HCEC 1CT (cell line): Measurements from ENCODE around the gene SALL2.

ENCODE experiments used
- DNase-seq: peaks from one replicate; pipeline ENCODE4 v3.0.0-alpha.2; 2017

SALL2 gene

GRCh38 chr14:21526672-21527317 is 649 bp upstream of the SALL2 start:
- DNase-seq = no peak

- DNase-seq = no peak
These were observed 580 bp downstream of the SALL2 start for GRCh38 chr14:21525571-21525961.

GRCh38 chr14:21524575-21525490 is 1.3 kb downstream of the SALL2 start:
- no peak for DNase-seq

- no peak for DNase-seq
These were observed 2.9 kb downstream of the SALL2 start for GRCh38 chr14:21523203-21523602.

- peak; percentile 18 for DNase-seq
These were observed 4.6 kb downstream of the SALL2 start for GRCh38 chr14:21521501-21521900.

- DNase-seq = no peak
These were observed 5.4 kb downstream of the SALL2 start for GRCh38 chr14:21520767-21521166.

- DNase-seq = no peak
These were observed 7.4 kb downstream of the SALL2 start for GRCh38 chr14:21518725-21519124.

GRCh38 chr14:21514341-21514740 is 11.8 kb downstream of the SALL2 start:
- DNase-seq = no peak

GRCh38 chr14:21510735-21511657 is 15.2 kb downstream of the SALL2 start, which contains the start of gene METTL3:
Gene METTL3, minus strand, starts transcription at chr14:21511340. Its CDS starts 117 bp downstream, at chr14:21511223.
- peak; percentile 100 for DNase-seq

GRCh38 chr14:21509432-21510143 is 16.6 kb downstream of the SALL2 start:
- DNase-seq = no peak

GRCh38 chr14:21506557-21506956 is 19.6 kb downstream of the SALL2 start:
- no peak for DNase-seq

- no peak for DNase-seq
These were observed 21.1 kb downstream of the SALL2 start for GRCh38 chr14:21505012-21505553.

- DNase-seq = no peak
These were observed 22.8 kb downstream of the SALL2 start for GRCh38 chr14:21503376-21503775.

- DNase-seq = no peak
These were observed 24.6 kb downstream of the SALL2 start for GRCh38 chr14:21501568-21501967.

- DNase-seq = peak; percentile 42
These were observed 27.3 kb downstream of the SALL2 start for GRCh38 chr14:21498540-21499526.

- DNase-seq = no peak
These were observed 29.7 kb downstream of the SALL2 start for GRCh38 chr14:21496453-21496852.

GRCh38 chr14:21494902-21495762 is 31.0 kb downstream of the SALL2 start:
- peak; percentile 15 for DNase-seq

- DNase-seq = peak; percentile 59
These were observed 39.5 kb downstream of the SALL2 start for GRCh38 chr14:21486640-21487087.

- peak; percentile 98 for DNase-seq
These were observed 49.0 kb downstream of the SALL2 start, which contains the start of the genes RAB2B and TOX4 for GRCh38 chr14:21476925-21477681. Gene RAB2B, minus strand, starts transcription at chr14:21476959. Its CDS starts 87 bp downstream, at chr14:21476872. Gene TOX4, plus strand, starts transcription at chr14:21477195. Its CDS starts 84 bp downstream, at chr14:21477279.
